ENCODE measurements around the gene OGT. TPM values are rescaled to one million over a fixed set of nuclear protein-coding genes. Genes with fewer than 3 reads are reported as not detected.
A peak's percentile ranks its signal among the peaks of the same experiment; 100 is the strongest.
"Not testable (repeated sequence)": the region's sequence is repeated elsewhere in the genome, so short reads cannot be mapped to it uniquely, and the experiment has no call there.

Gene OGT
- total and polyA plus RNA-seq, 2 donors, result 37.3 to 221 TPM

DNA sequence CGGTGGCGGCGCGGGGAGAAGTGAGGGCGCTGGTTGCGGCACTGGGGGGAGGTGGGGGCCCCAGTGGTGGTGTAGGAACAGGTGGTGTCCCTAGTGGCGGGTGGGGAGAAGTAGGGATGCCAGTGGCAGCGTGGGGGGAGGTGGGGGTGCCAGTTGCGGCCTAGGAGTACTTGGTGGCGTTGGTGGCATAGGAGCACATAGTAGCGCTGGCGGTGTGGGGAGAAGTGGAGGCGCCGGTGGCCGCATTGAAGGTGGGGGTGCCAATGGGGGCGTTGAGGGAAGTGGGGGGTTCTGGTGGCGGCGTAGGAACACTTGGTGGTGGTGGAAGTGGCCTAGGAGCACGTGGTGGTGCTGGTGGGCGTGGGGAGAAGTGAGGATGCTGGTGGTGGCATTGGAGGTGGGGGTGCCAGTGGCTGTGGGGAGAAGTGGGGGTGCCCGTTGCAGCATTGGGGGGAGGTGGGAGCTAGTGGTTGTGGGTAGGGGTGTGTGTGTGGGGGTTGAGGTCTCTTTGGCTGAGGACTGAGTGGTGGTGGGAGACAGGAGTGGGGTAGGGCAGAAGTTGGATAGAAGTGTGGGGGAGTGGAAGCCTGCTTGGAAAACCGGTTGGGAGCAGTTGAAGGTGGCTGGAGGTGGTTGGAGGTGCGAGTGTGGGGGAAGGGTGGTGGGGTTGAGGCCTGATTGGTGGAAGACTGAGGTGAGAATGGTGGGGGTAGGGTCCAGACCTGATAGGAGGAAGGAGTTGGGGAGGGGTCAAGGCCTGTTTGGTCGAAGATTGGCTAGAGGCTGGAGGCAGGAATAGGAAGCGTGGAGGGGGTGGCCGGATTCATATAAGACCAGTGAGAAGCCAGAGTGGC, 46.5 kb downstream of the OGT start:
- H3K4me3 ChIP-seq (ENCODE audit: low read depth, low read length), result no peak overlapping the region
- H3K4me1 ChIP-seq (ENCODE audit: insufficient read depth), result no peaks in the 10 kb centered on the region
- no peak overlapping the region for H3K27ac ChIP-seq (ENCODE audit: low read depth)
- 94% methylated on average over 24 of the region's 26 CpGs for WGBS
- DNase-seq (ENCODE audit: extremely low spot score), result no peak
- H3K36me3 ChIP-seq (ENCODE audit: insufficient read depth), result no peaks in the 10 kb centered on the region

DNA sequence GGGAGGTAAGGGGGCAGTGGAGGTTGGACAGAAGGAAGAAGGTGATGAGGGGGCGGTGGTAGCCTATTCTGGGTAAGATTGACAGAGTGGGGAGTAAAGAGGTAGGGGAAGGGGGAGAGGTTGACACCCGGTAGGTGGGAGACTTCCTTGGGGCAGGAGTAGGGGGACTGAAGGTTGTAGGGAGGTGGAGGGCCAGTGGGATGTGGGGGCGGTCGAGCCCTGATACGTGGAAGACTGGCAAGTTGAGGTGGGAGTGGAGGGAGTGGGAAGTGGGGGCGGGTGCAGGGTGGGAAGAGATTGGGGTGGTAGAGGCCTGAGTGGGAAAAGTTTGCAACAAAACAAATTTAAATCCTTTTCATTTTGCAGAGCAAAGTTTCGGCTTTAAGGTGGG, 47.1 kb downstream of the OGT start:
- H3K27ac ChIP-seq (ENCODE audit: low read depth), result no peak overlapping the region

DNA sequence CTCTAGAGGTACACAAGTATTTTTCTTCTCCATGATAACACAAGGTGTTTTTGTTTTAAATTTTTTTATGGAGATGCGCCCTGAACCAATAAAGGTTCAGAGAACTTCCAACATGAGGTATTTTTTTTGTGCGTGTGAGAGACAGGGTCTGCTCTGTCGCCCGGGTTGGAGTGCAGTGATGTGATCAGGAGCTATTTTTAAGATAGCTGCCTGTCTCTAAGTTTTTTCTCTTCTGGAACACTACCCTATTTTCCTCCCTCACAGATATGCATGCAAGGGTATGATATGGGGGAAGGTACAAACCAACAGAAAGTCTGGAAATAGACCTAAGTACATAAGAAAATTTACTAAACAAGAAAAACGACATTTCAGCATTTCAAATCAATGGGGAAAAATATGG, 48.3 kb downstream of the OGT start:
- Histone ChIP-seq H3K4me1 (ENCODE audit: insufficient read depth) (no peaks in the 10 kb centered on the region), H3K36me3 (ENCODE audit: insufficient read depth) (no peaks in the 10 kb centered on the region), H3K27ac (ENCODE audit: low read depth) (no peak overlapping the region), H3K4me3 (ENCODE audit: low read depth, low read length) (no peak overlapping the region)
- 76% methylated on average over 5 of the region's 5 CpGs for WGBS
- no peak for DNase-seq (ENCODE audit: extremely low spot score)

More for the DNA sequence above, 47.1 kb downstream of the OGT start:
- Histone ChIP-seq H3K4me1 (ENCODE audit: insufficient read depth) (no peaks in the 10 kb centered on the region), H3K4me3 (ENCODE audit: low read depth, low read length) (no peak overlapping the region), H3K36me3 (ENCODE audit: insufficient read depth) (no peaks in the 10 kb centered on the region)
- WGBS, result 93% methylated on average over 7 of the region's 7 CpGs
- DNase-seq (ENCODE audit: extremely low spot score), result no peak

DNA sequence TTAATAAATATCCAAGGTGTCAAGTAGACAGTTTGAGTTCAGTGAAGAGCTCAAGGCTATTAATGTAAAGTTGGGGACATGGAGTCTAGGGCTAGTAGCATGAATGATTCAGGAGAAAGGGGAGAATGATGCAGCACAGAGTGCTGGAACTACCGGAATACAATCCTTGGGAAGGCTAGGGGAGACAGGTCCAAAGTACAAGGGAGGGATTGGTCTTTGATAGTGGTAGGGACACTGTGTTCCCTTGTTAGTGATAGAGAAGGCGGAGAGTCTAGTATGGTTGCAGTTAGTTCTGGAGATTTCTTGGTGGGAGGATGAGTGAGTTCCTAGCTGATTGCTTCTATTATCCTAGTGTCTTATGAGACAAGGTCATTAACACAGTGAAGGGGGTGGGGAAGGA, 54.0 kb downstream of the OGT start:
- H3K36me3 ChIP-seq (ENCODE audit: insufficient read depth), result no peaks in the 10 kb centered on the region
- DNase-seq (ENCODE audit: extremely low spot score), result no peak
- H3K4me1 ChIP-seq (ENCODE audit: insufficient read depth), result no peaks in the 10 kb centered on the region
- 97% methylated on average over 2 of the region's 2 CpGs for WGBS
- no peak overlapping the region for H3K27ac ChIP-seq (ENCODE audit: low read depth)
- no peak overlapping the region for H3K4me3 ChIP-seq (ENCODE audit: low read depth, low read length)

DNA sequence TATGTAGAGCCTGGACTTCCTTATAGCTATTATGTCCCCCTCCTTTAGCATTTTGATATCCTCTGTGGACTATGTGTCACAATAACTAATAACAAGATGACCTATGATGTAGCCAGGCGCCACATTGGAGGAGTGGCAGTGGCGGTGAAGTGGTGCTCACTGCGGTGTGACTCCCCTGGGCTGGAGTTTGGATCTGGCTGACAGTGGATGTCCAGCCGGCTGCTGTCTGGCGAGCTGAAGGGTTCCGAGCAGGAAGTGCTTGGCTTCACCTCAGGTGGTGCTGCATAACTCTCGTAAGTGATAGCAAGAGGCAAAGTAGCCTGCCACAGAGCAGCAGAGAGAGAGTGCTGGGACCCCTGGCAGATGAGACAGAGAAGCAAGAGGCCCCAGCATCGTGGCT, 60.3 kb downstream of the OGT start:
- H3K36me3 ChIP-seq (ENCODE audit: insufficient read depth); H3K4me3 ChIP-seq (ENCODE audit: low read depth, low read length); DNase-seq (ENCODE audit: extremely low spot score); H3K27ac ChIP-seq (ENCODE audit: low read depth); H3K4me1 ChIP-seq (ENCODE audit: insufficient read depth): not testable (repeated sequence)
- WGBS, result 94% methylated on average over 7 of the region's 8 CpGs

DNA sequence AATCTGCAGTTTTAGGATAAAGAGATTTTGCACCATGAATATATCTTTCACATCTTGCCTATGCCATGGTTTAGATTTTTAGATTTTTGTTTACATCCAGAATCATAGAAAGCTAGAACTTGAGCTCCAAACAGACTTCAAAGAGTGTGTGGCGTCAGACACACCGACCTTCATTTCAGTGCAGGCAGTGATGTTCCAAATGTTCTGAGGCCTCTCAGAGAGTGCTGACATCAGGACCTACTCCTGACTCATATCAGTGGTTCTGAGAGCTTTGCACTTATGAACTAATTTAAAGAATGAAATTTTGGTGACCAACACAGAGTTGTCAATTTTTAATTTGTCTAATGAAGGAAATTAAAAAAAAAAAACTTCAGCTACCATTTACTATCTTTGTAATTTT, 67.1 kb downstream of the OGT start:
- no peak for DNase-seq (ENCODE audit: extremely low spot score)
- Histone ChIP-seq H3K4me3 (ENCODE audit: low read depth, low read length) (no peak overlapping the region), H3K36me3 (ENCODE audit: insufficient read depth) (peaks cover 6% of the 10 kb centered on the region), H3K4me1 (ENCODE audit: insufficient read depth) (no peaks in the 10 kb centered on the region), H3K27ac (ENCODE audit: low read depth) (no peak overlapping the region)
- WGBS, result 74% methylated on average over 2 of the region's 2 CpGs

DNA sequence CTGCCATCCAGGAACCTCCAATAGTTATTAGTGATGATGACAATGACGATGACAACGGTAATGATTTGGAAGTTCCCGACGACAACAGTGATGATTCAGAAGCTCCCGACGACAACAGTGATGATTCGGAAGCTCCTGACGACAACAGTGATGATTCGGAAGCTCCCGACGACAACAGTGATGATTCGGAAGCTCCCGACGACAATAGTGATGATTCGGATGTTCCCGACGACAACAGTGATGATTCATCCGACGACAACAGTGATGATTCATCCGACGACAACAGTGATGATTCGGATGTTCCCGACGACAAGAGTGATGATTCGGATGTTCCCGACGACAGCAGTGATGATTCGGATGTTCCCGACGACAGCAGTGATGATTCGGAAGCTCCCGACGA, 70.7 kb downstream of the OGT start:
- peaks cover 6% of the 10 kb centered on the region for H3K36me3 ChIP-seq (ENCODE audit: insufficient read depth)
- DNase-seq (ENCODE audit: extremely low spot score), result no peak
- no peaks in the 10 kb centered on the region for H3K4me1 ChIP-seq (ENCODE audit: insufficient read depth)
- 94% methylated on average over 33 of the region's 33 CpGs for WGBS
- no peak overlapping the region for H3K4me3 ChIP-seq (ENCODE audit: low read depth, low read length)
- H3K27ac ChIP-seq (ENCODE audit: low read depth), result no peak overlapping the region

DNA sequence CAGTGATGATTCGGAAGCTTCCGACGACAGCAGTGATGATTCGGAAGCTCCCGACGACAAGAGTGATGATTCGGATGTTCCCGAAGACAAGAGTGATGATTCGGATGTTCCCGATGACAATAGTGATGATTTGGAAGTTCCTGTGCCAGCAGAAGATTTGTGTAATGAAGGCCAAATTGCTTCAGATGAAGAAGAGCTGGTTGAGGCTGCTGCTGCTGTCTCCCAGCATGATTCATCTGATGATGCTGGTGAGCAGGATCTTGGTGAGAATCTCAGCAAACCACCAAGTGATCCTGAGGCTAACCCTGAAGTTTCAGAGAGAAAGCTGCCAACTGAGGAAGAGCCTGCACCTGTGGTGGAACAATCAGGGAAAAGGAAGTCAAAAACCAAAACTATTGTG, 71.2 kb downstream of the OGT start:
- no peak overlapping the region for H3K4me3 ChIP-seq (ENCODE audit: low read depth, low read length)
- no peaks in the 10 kb centered on the region for H3K4me1 ChIP-seq (ENCODE audit: insufficient read depth)
- DNase-seq (ENCODE audit: extremely low spot score), result no peak
- peaks cover 4% of the 10 kb centered on the region for H3K36me3 ChIP-seq (ENCODE audit: insufficient read depth)
- 93% methylated on average over 10 of the region's 10 CpGs for WGBS
- no peak overlapping the region for H3K27ac ChIP-seq (ENCODE audit: low read depth)

DNA sequence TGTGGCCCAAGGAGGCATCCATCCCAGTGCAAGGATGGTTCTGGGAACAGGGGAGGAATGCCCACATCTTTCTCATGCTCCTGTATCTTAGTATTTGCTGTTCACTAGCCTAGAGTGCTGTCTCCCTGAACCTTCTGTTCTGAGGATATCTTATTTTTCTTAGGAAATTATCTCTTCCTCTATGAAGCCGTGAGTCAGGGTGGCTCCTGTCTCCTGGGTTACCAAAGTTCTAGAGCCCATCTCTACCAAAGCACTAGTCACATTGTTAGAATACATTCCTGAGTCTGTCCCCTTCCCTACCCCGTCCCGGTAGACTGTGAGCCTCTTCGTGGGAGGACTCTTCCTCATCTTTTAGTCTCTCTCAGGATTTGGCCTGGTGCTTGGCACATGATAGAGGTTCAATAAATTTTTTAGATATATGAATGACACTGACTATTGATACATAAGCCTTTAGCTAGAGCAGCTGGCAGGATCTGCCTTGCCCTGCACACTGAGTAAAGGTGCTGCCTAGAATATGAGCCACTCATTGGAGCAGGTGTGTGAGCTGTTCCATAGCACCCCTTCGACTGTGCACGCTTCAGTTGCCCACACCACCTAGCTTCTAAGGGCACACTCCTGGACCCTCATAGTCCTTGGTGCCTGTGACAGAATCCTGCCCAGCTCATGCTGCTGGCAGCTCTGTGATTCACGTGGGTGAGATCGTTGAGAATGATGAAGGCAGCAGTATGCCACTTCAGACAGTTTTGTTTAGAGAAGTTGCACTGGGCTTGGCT, 72.1 kb downstream of the OGT start:
- Histone ChIP-seq H3K27ac (ENCODE audit: low read depth) (peak overlapping the region; percentile 18), H3K36me3 (ENCODE audit: insufficient read depth) (peaks cover 5% of the 10 kb centered on the region), H3K4me1 (ENCODE audit: insufficient read depth) (no peaks in the 10 kb centered on the region), H3K4me3 (ENCODE audit: low read depth, low read length) (no peak overlapping the region)
- 92% methylated on average over 8 of the region's 8 CpGs for WGBS
- DNase-seq (ENCODE audit: extremely low spot score), result no peak

DNA sequence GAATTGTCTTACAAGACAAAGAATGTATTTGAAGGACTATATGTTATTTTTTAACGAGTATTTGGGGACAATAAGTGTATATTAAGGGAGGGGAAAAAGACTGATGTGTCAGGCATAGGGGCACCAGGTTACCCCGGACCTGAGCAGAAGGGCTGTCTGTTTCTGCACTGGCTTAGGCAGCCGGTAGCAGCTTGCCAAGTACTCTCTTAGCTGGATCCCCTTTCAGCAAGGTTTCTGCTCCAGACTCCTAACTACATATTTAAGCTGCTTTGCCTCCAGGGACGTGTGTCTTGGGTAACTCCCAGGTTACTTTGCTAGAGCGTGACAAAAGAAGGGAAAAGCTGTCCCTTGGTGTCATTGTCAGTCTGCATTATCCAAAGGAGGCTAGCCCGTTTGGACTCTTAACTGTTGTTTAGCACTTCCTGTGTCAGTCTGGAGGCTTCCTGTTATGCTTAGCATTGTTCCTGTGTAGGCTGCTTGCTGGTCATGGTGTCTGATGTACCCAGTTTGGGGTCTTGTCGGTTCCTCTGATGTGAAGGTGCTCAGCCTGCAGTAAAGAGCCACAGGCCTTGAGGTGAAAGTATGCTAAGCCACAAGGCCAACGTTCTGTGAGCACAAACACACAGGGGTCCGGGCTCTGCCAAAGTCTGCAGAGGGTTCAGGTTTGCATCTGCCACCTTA, 73.8 kb downstream of the OGT start:
- no peak for DNase-seq (ENCODE audit: extremely low spot score)
- Histone ChIP-seq H3K4me3 (ENCODE audit: low read depth, low read length) (no peak overlapping the region), H3K36me3 (ENCODE audit: insufficient read depth) (peaks cover 5% of the 10 kb centered on the region), H3K27ac (ENCODE audit: low read depth) (no peak overlapping the region), H3K4me1 (ENCODE audit: insufficient read depth) (no peaks in the 10 kb centered on the region)
- 69% methylated on average over 9 of the region's 9 CpGs for WGBS

DNA sequence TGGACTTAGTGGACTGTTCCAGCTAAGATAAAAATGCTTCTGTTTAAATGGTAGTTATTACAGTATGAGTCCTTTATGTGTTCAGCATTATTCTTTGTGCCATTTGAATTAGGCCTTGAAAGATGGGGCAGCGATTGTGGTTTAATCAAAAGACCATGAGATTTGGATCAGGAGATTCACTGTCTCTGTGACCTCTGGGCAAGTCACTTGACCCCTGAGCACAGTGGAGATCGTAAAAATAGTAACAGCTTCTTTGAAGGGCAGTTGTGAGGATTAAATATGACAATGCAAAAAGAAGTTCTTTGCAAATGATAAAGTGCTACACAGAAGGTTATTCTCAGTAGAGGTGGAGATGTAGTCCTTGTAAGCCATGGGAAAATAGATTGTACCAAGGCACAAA, 74.6 kb downstream of the OGT start:
- 76% methylated on average over 2 of the region's 2 CpGs for WGBS
- no peak overlapping the region for H3K4me3 ChIP-seq (ENCODE audit: low read depth, low read length)
- H3K36me3 ChIP-seq (ENCODE audit: insufficient read depth), result peaks cover 5% of the 10 kb centered on the region
- no peak overlapping the region for H3K27ac ChIP-seq (ENCODE audit: low read depth)
- DNase-seq (ENCODE audit: extremely low spot score), result no peak
- H3K4me1 ChIP-seq (ENCODE audit: insufficient read depth), result no peaks in the 10 kb centered on the region

DNA sequence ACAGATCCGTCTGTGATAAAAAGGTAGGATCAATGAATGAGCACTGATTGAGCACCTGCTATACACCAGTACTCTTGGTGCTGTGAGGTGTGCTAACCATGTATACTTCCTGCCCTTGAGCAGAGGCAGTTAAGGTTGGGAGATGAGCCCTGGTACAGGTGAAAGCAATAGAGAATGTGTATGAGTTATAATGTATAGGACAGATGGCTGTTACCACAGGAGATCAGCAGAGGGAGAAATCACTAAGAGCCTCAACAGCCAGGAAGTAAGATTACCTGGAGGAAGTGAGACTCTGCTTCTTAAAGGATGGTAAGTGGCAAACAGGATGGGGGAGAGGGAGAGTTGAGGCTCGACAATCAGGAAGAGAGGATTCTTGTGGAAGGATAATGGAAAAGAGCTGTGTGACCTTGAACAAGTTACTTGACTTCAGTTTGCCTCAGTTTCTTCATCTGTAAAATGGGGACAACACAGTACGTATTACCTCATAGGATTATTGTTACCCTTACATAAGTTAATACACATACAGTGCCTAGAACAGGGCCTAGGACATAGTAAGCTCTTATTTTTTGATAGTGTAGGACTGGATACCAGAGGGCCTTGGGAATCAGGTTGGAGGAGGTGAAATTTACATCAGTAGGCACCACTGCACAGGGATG, 76.3 kb downstream of the OGT start:
- no peak for DNase-seq (ENCODE audit: extremely low spot score)
- 89% methylated on average over 3 of the region's 3 CpGs for WGBS
- Histone ChIP-seq H3K27ac (ENCODE audit: low read depth) (no peak overlapping the region), H3K4me1 (ENCODE audit: insufficient read depth) (no peaks in the 10 kb centered on the region), H3K36me3 (ENCODE audit: insufficient read depth) (peaks cover 7% of the 10 kb centered on the region), H3K4me3 (ENCODE audit: low read depth, low read length) (no peak overlapping the region)

DNA sequence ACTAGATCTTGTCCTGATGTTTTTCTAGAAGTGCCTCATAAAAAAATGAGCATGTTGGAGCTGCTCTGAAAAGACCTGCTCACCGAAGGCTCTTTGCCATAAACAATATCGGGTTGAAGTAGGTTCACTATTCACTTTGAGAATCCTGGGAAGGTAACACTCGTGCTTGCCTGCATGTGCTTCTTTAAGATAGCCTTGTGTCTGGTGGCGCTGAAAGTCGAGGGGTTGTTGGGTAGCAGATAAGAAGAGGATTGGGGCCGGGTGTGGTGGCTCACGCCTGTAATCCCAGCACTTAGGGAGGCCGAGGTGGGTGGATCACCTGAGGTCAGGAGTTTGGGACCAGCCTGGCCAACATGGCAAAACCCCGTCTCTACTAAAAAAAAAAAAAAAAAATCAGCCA, 78.8 kb downstream of the OGT start:
- H3K4me1 ChIP-seq (ENCODE audit: insufficient read depth); H3K27ac ChIP-seq (ENCODE audit: low read depth); DNase-seq (ENCODE audit: extremely low spot score); H3K4me3 ChIP-seq (ENCODE audit: low read depth, low read length); H3K36me3 ChIP-seq (ENCODE audit: insufficient read depth): not testable (repeated sequence)
- 95% methylated on average over 9 of the region's 9 CpGs for WGBS
